ENCODE data around the gene TMEM109.

DNA sequence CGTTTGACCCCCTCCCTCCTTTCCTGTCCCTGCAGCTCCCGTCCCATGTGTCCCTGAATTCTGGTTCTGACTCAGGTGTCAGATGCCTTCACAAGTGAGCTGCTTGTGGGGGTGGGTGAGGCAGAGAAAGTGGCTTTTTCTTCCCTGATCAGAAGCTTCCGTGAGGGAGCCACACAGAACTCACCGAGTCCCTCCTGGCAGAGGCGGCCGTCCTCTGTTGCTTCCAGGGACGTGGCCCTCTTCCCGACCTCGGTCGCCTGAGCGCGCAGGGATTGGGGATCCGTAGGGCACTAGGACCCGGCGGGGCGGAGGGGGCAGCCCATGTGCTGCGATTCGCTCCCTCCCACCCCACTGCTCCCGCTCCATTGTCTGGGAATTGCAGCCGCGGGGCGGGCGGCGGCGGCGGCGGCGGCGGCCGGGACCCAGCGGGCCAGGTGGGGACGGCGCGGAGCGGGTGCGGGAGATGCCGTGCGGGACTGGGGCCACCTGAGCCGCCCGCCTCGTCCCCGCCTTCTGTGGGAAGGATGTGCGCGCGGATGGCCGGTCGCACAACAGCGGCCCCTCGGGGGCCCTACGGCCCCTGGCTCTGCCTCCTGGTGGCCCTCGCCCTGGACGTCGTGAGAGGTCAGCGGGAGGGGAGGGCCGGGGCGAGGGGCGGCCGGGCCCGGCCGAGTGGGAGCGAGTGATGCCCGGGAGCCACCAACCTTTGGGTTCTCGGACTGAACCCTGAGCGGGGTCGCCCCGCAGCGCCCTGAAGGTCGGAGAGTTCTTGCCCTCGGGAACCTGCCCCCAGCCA lies 10.3 kb downstream of the TMEM109 start, which contains the start of gene TMEM132A:
- TF ChIP-seq, protein P1, sequence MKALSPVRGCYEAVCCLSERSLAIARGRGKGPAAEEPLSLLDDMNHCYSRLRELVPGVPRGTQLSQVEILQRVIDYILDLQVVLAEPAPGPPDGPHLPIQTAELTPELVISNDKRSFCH (CRISPR knock-in tag; IDR thresholded peaks at IDR 0.05) = no peak
- TF ChIP-seq, protein P1 (tag; IDR thresholded peaks at IDR 0.05) = no peak
- TF ChIP-seq CBX5 (IDR thresholded peaks at IDR 0.05; ENCODE audit: borderline replicate concordance, low read depth) (no peak), RCOR1 (IDR thresholded peaks at IDR 0.05; ENCODE audit: borderline replicate concordance in 1 of 2, low read depth in 2 of 2, low read length in 2 of 2) (no peak), MEF2D (tag; conservative IDR thresholded peaks at IDR 0.05; ENCODE audit: low read depth) (no peak), PHF20 (IDR thresholded peaks at IDR 0.05; ENCODE audit: partially characterized antibody) (no peak), JUNB (CRISPR knock-in tag; conservative IDR thresholded peaks at IDR 0.05) (no peak), ZNF274 (IDR thresholded peaks at IDR 0.05; ENCODE audit: borderline replicate concordance, low read depth, low read length) (no peak), CTCF (IDR thresholded peaks at IDR 0.05 in 2 of 3, conservative IDR thresholded peaks at IDR 0.05 in 1 of 3; ENCODE audit: insufficient read depth in 2 of 3, low read depth in 1 of 3, low read length in 3 of 3) (0 out of 6 replicates have a peak, but pooled peaks of 1 of the 3 experiments have one; percentile 16), ELF4 (CRISPR knock-in tag; IDR thresholded peaks at IDR 0.05) (no peak), TAF1 (IDR thresholded peaks at IDR 0.05; ENCODE audit: control insufficient read depth, extremely low read depth, insufficient read depth, low read length, severe bottlenecking) (no peak), HOMEZ (CRISPR knock-in tag; IDR thresholded peaks at IDR 0.05) (no peak), REST (IDR thresholded peaks at IDR 0.05; ENCODE audit: borderline replicate concordance) (no peak), REST (CRISPR knock-in tag; IDR thresholded peaks at IDR 0.05; ENCODE audit: low read depth) (no peak), ZNF121 (CRISPR knock-in tag; conservative IDR thresholded peaks at IDR 0.05) (no peak)

All from K562 (cell line).